CD14-positive monocyte (primary cell): ENCODE results near the gene STK11. TPM values are rescaled to one million over a fixed set of nuclear protein-coding genes. Genes with fewer than 3 reads are reported as not detected.

Experiments
- DNase-seq, 3 donors: peaks; one replicate each; pipeline ENCODE4 v3.0.0-alpha.2; 2011 to 2022
- H2AFZ ChIP-seq: 2 replicates; pipeline ENCODE4 v1.6.0; 2012; ENCODE audit warnings: mild to moderate bottlenecking, low read depth, low read length, inconsistent platforms; ENCODE audit not compliant: insufficient read depth, poor library complexity, severe bottlenecking
- H3K27ac ChIP-seq, 2 donors: 1 replicate in 1 of 2; 2 replicates in 1 of 2; pipeline ENCODE4 v1.5.1; 2012 to 2013; ENCODE audit warnings: low read length in 2 of 2, control low read depth in 1 of 2, inconsistent platforms in 1 of 2, low read depth in 1 of 2, mild to moderate bottlenecking in 1 of 2
- H3K27me3 ChIP-seq, 2 donors: one replicate each; pipeline versions ENCODE4 v1.6.0 to v1.6.1; 2011 to 2013; ENCODE audit warnings: low read length in 2 of 2; ENCODE audit not compliant: control insufficient read depth in 2 of 2, insufficient read depth in 2 of 2
- H3K36me3 ChIP-seq, 2 donors: replicated peaks in 1 of 2; 1 replicate in 1 of 2; 2 replicates in 1 of 2; pipeline versions ENCODE4 v1.5.1 to v1.6.1; 2012 to 2013; ENCODE audit warnings: low read length in 2 of 2, control low read depth in 1 of 2, inconsistent platforms in 1 of 2, mild to moderate bottlenecking in 1 of 2; ENCODE audit not compliant: insufficient read depth in 2 of 2, control insufficient read depth in 1 of 2
- H3K4me1 ChIP-seq, 2 donors: 1 replicate in 1 of 2; 2 replicates in 1 of 2; pipeline versions ENCODE4 v1.5.1 to v1.6.1; 2012 to 2013; ENCODE audit warnings: low read length in 2 of 2, control low read depth in 1 of 2, inconsistent platforms in 1 of 2, mild to moderate bottlenecking in 1 of 2, moderate library complexity in 1 of 2; ENCODE audit not compliant: insufficient read depth in 2 of 2, control insufficient read depth in 1 of 2
- H3K4me2 ChIP-seq: replicated peaks from 2 replicates; pipeline ENCODE3; 2012; ENCODE audit warnings: low read length, moderate library complexity, mild to moderate bottlenecking; ENCODE audit not compliant: poor library complexity, severe bottlenecking; ENCODE audit errors: extremely low read depth
- H3K4me3 ChIP-seq, 3 experiments: fragments of 200-600 bp in 1 of 3; sonication (generic) in 1 of 3; replicated peaks in 1 of 3; 1 replicate in 2 of 3; 2 replicates in 1 of 3; pipeline ENCODE4 v1.5.1; 2011 to 2013; ENCODE audit warnings: low read length in 3 of 3, mild to moderate bottlenecking in 3 of 3, control low read depth in 2 of 3, low read depth in 2 of 3, inconsistent platforms in 1 of 3, moderate library complexity in 1 of 3
- H3K79me2 ChIP-seq: 2 replicates; pipeline ENCODE4 v1.6.0; 2012; ENCODE audit warnings: mild to moderate bottlenecking, control low read depth, inconsistent platforms, low read length, moderate library complexity; ENCODE audit not compliant: insufficient read depth
- H3K9ac ChIP-seq: 2 replicates; pipeline ENCODE4 v1.6.0; 2017; ENCODE audit warnings: low read length, mild to moderate bottlenecking; ENCODE audit not compliant: insufficient read depth, poor library complexity, severe bottlenecking
- H3K9me3 ChIP-seq, 2 donors: replicated peaks in 1 of 2; 1 replicate in 1 of 2; 2 replicates in 1 of 2; pipeline versions ENCODE4 v1.5.1 to v1.6.1; 2012 to 2013; ENCODE audit warnings: low read length in 2 of 2, control low read depth in 1 of 2; ENCODE audit not compliant: control insufficient read depth in 1 of 2, insufficient read depth in 1 of 2
- H4K20me1 ChIP-seq: 2 replicates; pipeline ENCODE4 v1.6.0; 2012; ENCODE audit warnings: mild to moderate bottlenecking, low read length, control low read depth, moderate library complexity; ENCODE audit not compliant: insufficient read depth
- H3K27ac Mint-ChIP-seq, 7 donors: one replicate each; pipeline ENCODE4 v1.8.0; 2020; ENCODE audit warnings: mild to moderate bottlenecking in 7 of 7, mixed read lengths in 7 of 7, moderate library complexity in 6 of 7, inconsistent platforms in 2 of 7
- H3K27me3 Mint-ChIP-seq, 3 donors: one replicate each; pipeline ENCODE4 v1.8.0; 2021 to 2022; ENCODE audit warnings: low read depth in 3 of 3, mild to moderate bottlenecking in 3 of 3, mixed read lengths in 3 of 3, moderate library complexity in 3 of 3, inconsistent platforms in 1 of 3
- H3K36me3 Mint-ChIP-seq, 2 donors: one replicate each; pipeline ENCODE4 v1.8.0; 2020; ENCODE audit warnings: mixed read lengths in 2 of 2, inconsistent platforms in 1 of 2, mild to moderate bottlenecking in 1 of 2
- H3K4me1 Mint-ChIP-seq: one replicate; pipeline ENCODE4 v1.8.0; 2020; ENCODE audit warnings: mild to moderate bottlenecking, mixed read lengths
- H3K4me3 Mint-ChIP-seq, 2 donors: one replicate each; pipeline ENCODE4 v1.8.0; 2020; ENCODE audit warnings: mild to moderate bottlenecking in 2 of 2, mixed read lengths in 2 of 2, moderate library complexity in 1 of 2
- H3K9me3 Mint-ChIP-seq, 7 donors: one replicate each; pipeline ENCODE4 v1.8.0; 2020 to 2022; ENCODE audit warnings: mixed read lengths in 7 of 7, mild to moderate bottlenecking in 6 of 7, moderate library complexity in 6 of 7, inconsistent platforms in 2 of 7
- CTCF ChIP-seq: fragments of 200-600 bp; IDR thresholded peaks from one replicate; pipeline ENCODE4 v1.8.0; 2022; ENCODE audit warnings: antibody characterized with exemption, mild to moderate bottlenecking
- WGBS: methylation state at CpG from one replicate; pipeline ENCODE4 v1.1.5; 2013; ENCODE audit warnings: missing lambda C conversion rate; ENCODE audit not compliant: insufficient coverage; 5-methylcytosine and 5-hydroxymethylcytosine counted together
- intact Hi-C, 2 donors: fragments of 100-400 bp; cut with micrococcal nuclease; formaldehyde crosslinking; loops; one replicate each; pipeline versions ENCODE4 v1.15.0 to v1.15.1; 2023
- polyA plus RNA-seq, 3 donors: library from polyadenylated mRNA; depleted of rRNA in 1 of 3; unstranded in 2 of 3; stranded (reverse) in 1 of 3; fragments of 300-500 nt in 2 of 3; fragments of >200 nt in 1 of 3; fragmentation: Illumina TruSeq in 2 of 3; gene quantifications; 1 replicate in 2 of 3; 2 replicates in 1 of 3; pipeline ENCODE4 v1.2.3, GENCODE V29; 2012 to 2021

The STK11 gene
- polyA plus RNA-seq, 3 donors, result 6.2 to 72.1 (median 15.4) TPM

- Histone ChIP-seq H3K9ac (peak overlapping the region; percentile 90), H3K4me1 (peaks cover 51 to 59% of the 10 kb centered on the region in 2 donors), H4K20me1 (peaks cover 63% of the 10 kb centered on the region), H3K27ac (peak overlapping the region; percentile 85 to 89), H3K4me3 (peak overlapping the region; percentile 59 to 81 (median 71)), H2AFZ (peak overlapping the region; percentile 77), H3K36me3 (peaks cover 48 to 52% of the 10 kb centered on the region in 2 donors), H3K79me2 (peaks cover 51% of the 10 kb centered on the region), H3K4me2 (peak overlapping the region; percentile 92), H3K9me3 (no peaks in the 10 kb centered on the region), H3K27me3 (no peaks in the 10 kb centered on the region)
- Mint-ChIP-seq H3K36me3 (peaks cover 46 to 71% of the 10 kb centered on the region in 2 donors), H3K27me3 (no peaks in the 10 kb centered on the region), H3K9me3 (peaks cover 0 to 2% (median 0%) of the 10 kb centered on the region in 7 donors), H3K27ac (peak overlapping the region; percentile 81 to 93 (median 90)), H3K4me3 (peak overlapping the region; percentile 65 to 71), H3K4me1 (peaks cover 48% of the 10 kb centered on the region)
- TF ChIP-seq CTCF, result no peak
- 2% methylated on average over 37 of the region's 43 CpGs for WGBS
- no peak for DNase-seq
- intact Hi-C loops, result loop anchor here (5.0 kb wide), 2 partner anchors 81 to 106 kb away; partner anchors contain the start of gene NDUFS7 (in 2 of the 2)
Measured at GRCh38 chr19:1275976-1276627, 70.5 kb downstream of the STK11 start.

- H3K79me2 ChIP-seq, result peaks cover 46% of the 10 kb centered on the region
- H3K4me1 Mint-ChIP-seq, result peaks cover 43% of the 10 kb centered on the region
- H3K36me3 Mint-ChIP-seq, result peaks cover 41 to 65% of the 10 kb centered on the region in 2 donors
Measured at GRCh38 chr19:1276628-1277022, 71.0 kb downstream of the STK11 start.

More at GRCh38 chr19:1276628-1277022, 71.0 kb downstream of the STK11 start:
- H3K27me3 ChIP-seq, result no peaks in the 10 kb centered on the region
- peaks cover 58% of the 10 kb centered on the region for H4K20me1 ChIP-seq
- peak overlapping the region; percentile 92 for H3K4me2 ChIP-seq
- no peaks in the 10 kb centered on the region for H3K9me3 ChIP-seq
- Mint-ChIP-seq H3K27me3 (no peaks in the 10 kb centered on the region), H3K4me3 (peak overlapping the region; percentile 65 to 71), H3K9me3 (peaks cover 0 to 2% (median 0%) of the 10 kb centered on the region in 7 donors), H3K27ac (peak overlapping the region; percentile 54 to 85 (median 80))
- TF ChIP-seq CTCF, result no peak
- peaks cover 43 to 47% of the 10 kb centered on the region in 2 donors for H3K36me3 ChIP-seq
- H3K4me1 ChIP-seq, result peaks cover 45 to 54% of the 10 kb centered on the region in 2 donors
- H3K27ac ChIP-seq, result peak overlapping the region in 1 of 2 donors; percentile 89
- 44% methylated on average over 10 of the region's 10 CpGs for WGBS
- H3K9ac ChIP-seq, result peak overlapping the region; percentile 90
- H2AFZ ChIP-seq, result peak overlapping the region; percentile 77
- no peak for DNase-seq
- intact Hi-C loops, result loop anchor here (5.0 kb wide), 2 partner anchors 81 to 106 kb away; partner anchors contain the start of gene NDUFS7 (in 2 of the 2)
- H3K4me3 ChIP-seq, result peak overlapping the region in 2 of 3 experiments; percentile 71 to 81
